ENCODE data around the gene PDZK1IP1.

DNA sequence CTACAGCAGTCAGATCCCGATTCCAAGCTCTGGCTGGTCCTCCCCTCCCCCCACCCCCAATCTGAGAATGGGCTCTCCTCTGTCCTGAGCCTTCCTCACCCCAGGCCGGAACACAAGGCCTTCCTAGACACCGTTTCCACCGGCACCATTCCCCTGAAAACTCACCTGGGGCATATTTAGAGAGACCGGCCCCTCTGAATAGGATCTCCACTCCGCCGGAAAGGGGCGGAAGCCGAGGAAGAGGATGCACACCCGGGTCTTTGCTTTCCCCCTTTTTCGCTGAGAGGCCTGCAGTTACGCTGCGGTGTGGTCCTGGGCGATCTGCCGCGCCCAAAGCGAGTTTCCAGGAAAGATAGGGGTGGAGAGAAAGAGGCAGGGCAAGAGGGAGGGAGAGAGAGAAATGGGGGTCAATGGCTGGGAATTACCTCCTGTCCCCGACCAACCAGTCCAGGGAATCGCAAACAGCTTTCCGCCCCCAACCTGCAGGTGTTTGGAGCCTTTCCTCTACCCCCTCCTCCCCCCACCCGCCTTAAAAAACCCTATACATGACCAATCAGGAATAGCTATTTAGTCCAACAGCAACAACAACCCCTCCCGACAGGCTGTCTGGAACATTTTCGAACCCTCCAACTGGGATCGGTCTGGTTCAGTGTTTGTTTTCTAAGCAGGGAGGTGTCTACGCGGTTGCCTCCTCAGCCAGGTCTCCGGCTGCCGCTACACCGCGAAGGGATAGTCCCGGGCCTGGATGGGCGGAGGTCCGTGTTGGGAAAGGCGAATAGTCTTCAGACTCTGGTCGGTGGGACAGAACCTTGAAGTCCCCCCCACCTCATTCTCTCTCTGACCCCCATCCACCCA is 39.4 kb upstream of the PDZK1IP1 start:
- TF ChIP-seq, protein P1, sequence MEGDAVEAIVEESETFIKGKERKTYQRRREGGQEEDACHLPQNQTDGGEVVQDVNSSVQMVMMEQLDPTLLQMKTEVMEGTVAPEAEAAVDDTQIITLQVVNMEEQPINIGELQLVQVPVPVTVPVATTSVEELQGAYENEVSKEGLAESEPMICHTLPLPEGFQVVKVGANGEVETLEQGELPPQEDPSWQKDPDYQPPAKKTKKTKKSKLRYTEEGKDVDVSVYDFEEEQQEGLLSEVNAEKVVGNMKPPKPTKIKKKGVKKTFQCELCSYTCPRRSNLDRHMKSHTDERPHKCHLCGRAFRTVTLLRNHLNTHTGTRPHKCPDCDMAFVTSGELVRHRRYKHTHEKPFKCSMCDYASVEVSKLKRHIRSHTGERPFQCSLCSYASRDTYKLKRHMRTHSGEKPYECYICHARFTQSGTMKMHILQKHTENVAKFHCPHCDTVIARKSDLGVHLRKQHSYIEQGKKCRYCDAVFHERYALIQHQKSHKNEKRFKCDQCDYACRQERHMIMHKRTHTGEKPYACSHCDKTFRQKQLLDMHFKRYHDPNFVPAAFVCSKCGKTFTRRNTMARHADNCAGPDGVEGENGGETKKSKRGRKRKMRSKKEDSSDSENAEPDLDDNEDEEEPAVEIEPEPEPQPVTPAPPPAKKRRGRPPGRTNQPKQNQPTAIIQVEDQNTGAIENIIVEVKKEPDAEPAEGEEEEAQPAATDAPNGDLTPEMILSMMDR (IDR thresholded peaks at IDR 0.05), result no peak
- TF ChIP-seq POLR2A (IDR thresholded peaks at IDR 0.05) (no peak), EP300 (IDR thresholded peaks at IDR 0.05) (no peak), POLR2AphosphoS5 (IDR thresholded peaks at IDR 0.05) (no peak)

Data from gastroesophageal sphincter (tissue), 3 donors.